Effector memory CD8-positive, alpha-beta T cell (primary cell): ENCODE measurements around the gene ITPKA.

Experiments
- ATAC-seq: fragments of 150-1000 bp; cut with Tn5 transposase; replicated peaks from 2 replicates; pipeline ENCODE4 v1.10.0; 2021; ENCODE audit warnings: mild to moderate bottlenecking, moderate library complexity
- DNase-seq, 3 experiments: peaks; one replicate each; pipeline ENCODE4 v3.0.0; 2021
- H3K27ac Mint-ChIP-seq, 2 donors: one replicate each; pipeline ENCODE4 v1.8.0; 2022; ENCODE audit warnings: mild to moderate bottlenecking in 2 of 2, mixed read lengths in 2 of 2, moderate library complexity in 2 of 2
- H3K27me3 Mint-ChIP-seq, 2 donors: one replicate each; pipeline ENCODE4 v1.8.0; 2022; ENCODE audit warnings: mixed read lengths in 2 of 2
- H3K36me3 Mint-ChIP-seq: one replicate; pipeline ENCODE4 v1.8.0; 2022; ENCODE audit warnings: mild to moderate bottlenecking, moderate library complexity, mixed read lengths; ENCODE audit not compliant: insufficient read depth
- H3K4me1 Mint-ChIP-seq, 2 donors: one replicate each; pipeline ENCODE4 v1.8.0; 2022; ENCODE audit warnings: low read depth in 2 of 2, mixed read lengths in 2 of 2
- H3K4me3 Mint-ChIP-seq, 2 donors: one replicate each; pipeline ENCODE4 v1.8.0; 2022; ENCODE audit warnings: mild to moderate bottlenecking in 2 of 2, mixed read lengths in 2 of 2, moderate library complexity in 2 of 2
- H3K9me3 Mint-ChIP-seq, 2 donors: one replicate each; pipeline ENCODE4 v1.8.0; 2022; ENCODE audit warnings: mixed read lengths in 2 of 2

The ITPKA gene

DNA sequence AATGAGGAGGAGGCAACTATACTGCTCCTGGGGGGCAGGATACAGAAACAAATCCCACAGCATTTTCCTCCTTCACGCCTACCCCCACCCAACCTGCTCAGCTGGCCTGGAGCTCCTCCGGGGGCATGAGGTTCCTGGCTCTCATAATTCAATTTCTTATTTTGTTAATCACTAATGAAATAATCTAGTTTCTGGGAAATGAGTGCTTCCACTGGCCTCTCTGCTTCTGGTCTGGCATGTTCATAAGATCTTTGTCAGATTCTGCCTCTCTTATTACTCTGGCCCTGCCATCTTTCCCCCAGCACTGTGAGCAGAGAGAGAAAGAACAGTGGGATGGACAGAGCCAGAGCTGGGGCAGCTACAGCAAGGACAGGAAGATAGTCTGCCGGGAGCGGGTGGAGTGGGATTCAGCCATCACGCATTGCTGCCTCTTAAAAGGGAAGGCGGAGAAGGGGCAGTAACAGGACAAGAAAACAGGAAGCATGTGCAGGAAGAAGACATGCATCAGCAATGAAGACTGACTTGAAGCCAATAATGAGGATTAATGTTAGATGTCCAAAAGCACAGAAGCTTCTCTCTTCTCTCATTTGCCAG, 36.8 kb downstream of the ITPKA start:
- H3K36me3 Mint-ChIP-seq: peaks cover 69% of the 10 kb centered on the region
- H3K27ac Mint-ChIP-seq: peak overlapping the region in 1 of 2 donors; percentile 75
- no peaks in the 10 kb centered on the region for H3K27me3 Mint-ChIP-seq
- DNase-seq: no peak
- peaks cover 0 to 2% of the 10 kb centered on the region in 2 donors for H3K4me1 Mint-ChIP-seq
- peak overlapping the region in 1 of 2 donors; percentile 33 for H3K4me3 Mint-ChIP-seq
- no peaks in the 10 kb centered on the region for H3K9me3 Mint-ChIP-seq
- no peak for ATAC-seq

DNA sequence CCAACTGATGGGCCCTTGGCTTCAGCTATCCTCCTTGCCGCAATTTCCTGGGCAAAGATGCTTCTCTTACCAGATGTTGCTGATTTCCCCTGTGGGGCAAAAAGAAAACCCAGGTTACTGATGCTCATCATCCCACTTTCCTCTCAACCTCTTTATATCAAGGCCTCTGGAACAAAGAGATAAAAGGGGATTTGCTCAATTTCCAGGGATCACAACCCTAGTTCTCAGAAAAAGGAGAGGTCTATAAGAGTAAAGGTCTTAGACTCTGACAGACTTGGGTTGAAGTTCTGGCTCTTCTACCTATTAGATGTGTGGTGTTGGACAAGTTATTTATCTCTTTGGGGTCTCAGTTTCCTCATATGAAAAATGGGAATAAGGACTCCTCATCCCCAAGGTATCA, 41.9 kb downstream of the ITPKA start:
- no peak for ATAC-seq
- Mint-ChIP-seq H3K9me3 (no peaks in the 10 kb centered on the region), H3K4me1 (peaks cover 0 to 5% of the 10 kb centered on the region in 2 donors), H3K36me3 (peaks cover 49% of the 10 kb centered on the region), H3K4me3 (no peak overlapping the region), H3K27me3 (no peaks in the 10 kb centered on the region), H3K27ac (no peak overlapping the region)
- DNase-seq: no peak

DNA sequence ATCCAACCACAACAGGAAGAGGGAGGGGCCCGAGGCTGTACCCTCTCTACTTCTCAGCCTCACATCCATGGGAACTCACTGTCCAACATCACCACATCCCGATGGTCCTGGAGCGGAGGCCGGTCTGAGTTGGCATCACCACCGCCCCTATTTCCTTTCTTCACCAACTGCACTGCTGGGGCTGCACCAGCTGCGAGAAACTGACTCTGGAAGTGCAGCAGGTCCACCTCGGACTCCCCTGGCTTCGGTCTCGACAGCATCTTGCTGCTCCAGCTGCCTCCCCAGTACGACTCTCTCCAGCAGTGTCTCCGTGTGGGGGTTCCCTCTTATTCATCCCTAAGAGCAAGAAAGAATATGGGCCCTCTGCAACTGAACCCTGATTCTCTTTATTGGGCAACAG, 43.2 kb downstream of the ITPKA start:
- H3K4me3 Mint-ChIP-seq: no peak overlapping the region
- ATAC-seq: no peak
- no peak for DNase-seq
- no peaks in the 10 kb centered on the region for H3K27me3 Mint-ChIP-seq
- peaks cover 42% of the 10 kb centered on the region for H3K36me3 Mint-ChIP-seq
- peaks cover 0 to 7% of the 10 kb centered on the region in 2 donors for H3K4me1 Mint-ChIP-seq
- H3K9me3 Mint-ChIP-seq: no peaks in the 10 kb centered on the region
- no peak overlapping the region for H3K27ac Mint-ChIP-seq

DNA sequence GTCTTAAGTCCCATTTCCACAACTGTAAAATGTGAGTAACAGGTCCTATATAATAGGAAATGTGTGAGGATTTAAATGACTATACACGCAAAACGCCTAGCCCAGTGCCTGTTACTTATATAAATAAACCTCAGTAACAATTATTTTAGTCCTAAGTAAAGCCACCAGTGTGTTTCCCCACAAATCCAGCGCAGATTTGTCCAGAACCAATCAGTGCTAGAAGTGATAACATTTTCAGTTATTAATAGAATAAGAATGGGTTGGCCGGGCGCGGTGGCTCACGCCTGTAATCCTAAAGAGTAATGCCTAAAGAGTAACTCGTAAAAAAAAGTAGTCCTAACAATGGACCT, 49.8 kb downstream of the ITPKA start:
- Mint-ChIP-seq H3K36me3 (peaks cover 12% of the 10 kb centered on the region), H3K4me3 (peak overlapping the region; percentile 95 to 96), H3K9me3 (no peaks in the 10 kb centered on the region), H3K27me3 (no peaks in the 10 kb centered on the region), H3K4me1 (peaks cover 7 to 15% of the 10 kb centered on the region in 2 donors), H3K27ac (peak overlapping the region; percentile 95 to 96)
- ATAC-seq (no peak), DNase-seq (no peak)

DNA sequence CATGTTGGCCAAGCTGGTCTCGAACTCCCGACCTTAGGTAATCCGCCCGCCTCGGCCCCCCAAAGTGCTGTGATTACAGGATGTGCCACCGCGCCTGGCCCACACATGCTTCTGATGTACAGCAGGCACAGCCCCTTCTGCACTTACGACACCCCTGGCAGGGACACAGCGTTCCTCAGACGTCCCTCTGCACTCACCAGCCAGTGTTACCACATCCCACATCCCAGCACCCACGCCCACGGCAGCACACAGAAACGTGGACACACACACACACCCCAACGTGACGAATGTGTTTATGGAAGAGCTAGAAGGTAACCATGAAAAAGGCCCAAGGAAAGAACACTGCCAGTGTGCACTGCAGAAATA, 51.0 kb downstream of the ITPKA start:
- DNase-seq (peak in 2 of 3 experiments; percentile 22 to 25), ATAC-seq (peak; percentile 44)
- H3K4me1 Mint-ChIP-seq: peaks cover 7 to 15% of the 10 kb centered on the region in 2 donors
- peak overlapping the region; percentile 95 to 96 for H3K27ac Mint-ChIP-seq
- no peaks in the 10 kb centered on the region for H3K27me3 Mint-ChIP-seq
- peak overlapping the region; percentile 95 to 96 for H3K4me3 Mint-ChIP-seq
- H3K36me3 Mint-ChIP-seq: peaks cover 12% of the 10 kb centered on the region
- H3K9me3 Mint-ChIP-seq: no peaks in the 10 kb centered on the region

DNA sequence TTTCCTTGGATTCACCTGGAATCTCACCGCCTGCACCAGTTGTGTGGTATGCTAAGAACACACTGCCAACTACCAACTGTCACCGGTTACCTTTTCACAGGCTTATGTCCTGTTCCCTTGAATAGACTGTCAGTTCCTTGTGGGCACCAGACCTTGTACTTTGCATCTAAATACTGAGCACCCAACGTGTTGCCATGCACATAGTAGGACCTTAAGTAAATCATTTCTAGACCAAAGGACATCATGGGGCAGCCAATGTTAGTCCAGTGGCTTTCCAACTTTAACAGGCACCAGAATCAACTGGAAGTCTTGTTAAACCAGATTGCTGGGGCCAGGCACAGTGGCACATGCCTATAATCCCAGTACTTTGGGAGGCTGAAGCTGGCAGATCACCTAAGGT, 51.5 kb downstream of the ITPKA start:
- ATAC-seq (no peak), DNase-seq (no peak)
- H3K4me3 Mint-ChIP-seq: peak overlapping the region; percentile 95 to 96
- peaks cover 7 to 15% of the 10 kb centered on the region in 2 donors for H3K4me1 Mint-ChIP-seq
- peaks cover 12% of the 10 kb centered on the region for H3K36me3 Mint-ChIP-seq
- peak overlapping the region; percentile 95 to 96 for H3K27ac Mint-ChIP-seq
- no peaks in the 10 kb centered on the region for H3K27me3 Mint-ChIP-seq
- no peaks in the 10 kb centered on the region for H3K9me3 Mint-ChIP-seq

DNA sequence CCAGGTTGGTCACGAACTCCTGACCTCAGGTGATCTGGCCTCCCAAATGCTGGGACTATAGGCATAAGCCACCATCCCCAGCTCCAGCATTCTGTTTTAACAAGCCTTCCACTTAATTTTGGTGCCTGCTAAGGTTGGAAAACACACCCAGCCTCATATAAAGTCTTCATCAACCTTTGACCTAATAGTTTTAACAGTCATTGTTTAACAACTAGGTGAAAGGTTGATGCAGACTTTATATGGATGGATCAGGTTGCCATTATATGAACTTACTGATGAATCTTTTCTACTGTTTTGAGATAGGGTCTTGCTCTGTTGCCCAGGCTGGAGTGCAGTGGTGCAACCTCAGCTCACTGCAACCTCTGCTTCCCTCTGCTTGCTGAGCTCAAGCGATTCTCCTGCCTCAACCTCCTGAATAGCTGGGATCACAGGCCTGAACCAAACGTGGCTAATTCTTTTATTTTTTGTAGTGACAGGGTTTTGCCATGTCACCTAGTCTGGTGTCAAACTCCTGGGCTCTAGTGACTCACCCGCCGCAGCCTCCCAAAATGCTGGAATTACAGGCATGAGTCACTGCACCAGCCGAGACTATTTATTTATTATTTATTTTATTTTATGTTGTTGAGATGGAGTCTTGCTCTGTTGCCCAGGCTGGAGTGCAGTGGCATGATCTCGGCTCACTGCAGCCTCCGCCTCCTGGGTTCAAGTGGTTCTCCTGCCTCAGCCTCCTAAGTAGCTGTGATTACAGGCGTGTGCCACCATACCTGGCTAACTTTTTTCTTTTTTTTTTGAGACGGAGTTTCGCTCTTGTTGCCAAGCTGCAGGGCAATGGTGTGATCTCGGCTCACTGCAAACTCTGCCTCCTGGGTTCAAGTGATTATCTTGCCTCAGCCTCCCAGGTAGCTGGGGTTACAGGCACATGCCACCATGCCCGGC, 53.4 kb downstream of the ITPKA start:
- DNase-seq (no peak), ATAC-seq (no peak)
- no peaks in the 10 kb centered on the region for H3K27me3 Mint-ChIP-seq
- H3K4me1 Mint-ChIP-seq: peaks cover 6 to 15% of the 10 kb centered on the region in 2 donors
- H3K4me3 Mint-ChIP-seq: no peak overlapping the region
- no peak overlapping the region for H3K27ac Mint-ChIP-seq
- no peaks in the 10 kb centered on the region for H3K9me3 Mint-ChIP-seq
- peaks cover 12% of the 10 kb centered on the region for H3K36me3 Mint-ChIP-seq

DNA sequence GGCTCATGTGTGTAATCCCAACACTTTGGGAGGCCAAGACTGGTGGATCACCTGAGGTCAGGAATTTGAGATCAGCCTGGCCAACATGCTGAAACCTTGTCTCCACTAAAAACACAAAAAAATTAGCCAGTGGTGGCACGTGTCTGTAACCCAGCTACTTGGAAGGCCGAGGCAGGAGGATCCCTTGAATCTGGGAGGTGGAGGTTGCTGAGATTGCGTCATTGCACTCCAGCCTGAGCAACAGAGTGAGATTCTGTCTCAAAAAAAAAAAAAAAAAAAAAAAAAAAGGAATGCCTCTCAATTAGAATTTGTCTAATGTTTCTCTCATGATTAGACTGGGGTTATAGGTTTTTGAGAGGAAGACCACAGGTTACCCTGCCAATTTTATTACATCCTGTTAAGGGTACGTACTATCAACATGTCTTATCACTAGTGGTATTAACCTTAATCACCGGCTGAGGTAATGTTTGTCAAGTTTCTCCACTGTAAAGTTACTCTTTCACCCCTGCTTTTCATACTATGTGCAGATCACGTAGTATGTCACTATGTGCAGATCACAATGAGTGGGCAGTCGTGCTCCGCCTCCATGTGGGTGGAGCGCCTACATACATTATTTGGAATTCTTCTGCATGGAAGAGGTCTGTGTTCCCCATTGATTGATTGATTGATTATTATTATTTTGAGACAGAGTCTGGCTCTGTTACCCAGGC, 56.5 kb downstream of the ITPKA start:
- Mint-ChIP-seq H3K9me3 (no peaks in the 10 kb centered on the region), H3K36me3 (no peaks in the 10 kb centered on the region), H3K4me1 (peaks cover 0 to 4% of the 10 kb centered on the region in 2 donors), H3K27me3 (peaks cover 0 to 6% of the 10 kb centered on the region in 2 donors), H3K27ac (no peak overlapping the region), H3K4me3 (no peak overlapping the region)
- ATAC-seq (no peak), DNase-seq (no peak)
